ENCODE data around the gene ANKRD65.

DNA sequence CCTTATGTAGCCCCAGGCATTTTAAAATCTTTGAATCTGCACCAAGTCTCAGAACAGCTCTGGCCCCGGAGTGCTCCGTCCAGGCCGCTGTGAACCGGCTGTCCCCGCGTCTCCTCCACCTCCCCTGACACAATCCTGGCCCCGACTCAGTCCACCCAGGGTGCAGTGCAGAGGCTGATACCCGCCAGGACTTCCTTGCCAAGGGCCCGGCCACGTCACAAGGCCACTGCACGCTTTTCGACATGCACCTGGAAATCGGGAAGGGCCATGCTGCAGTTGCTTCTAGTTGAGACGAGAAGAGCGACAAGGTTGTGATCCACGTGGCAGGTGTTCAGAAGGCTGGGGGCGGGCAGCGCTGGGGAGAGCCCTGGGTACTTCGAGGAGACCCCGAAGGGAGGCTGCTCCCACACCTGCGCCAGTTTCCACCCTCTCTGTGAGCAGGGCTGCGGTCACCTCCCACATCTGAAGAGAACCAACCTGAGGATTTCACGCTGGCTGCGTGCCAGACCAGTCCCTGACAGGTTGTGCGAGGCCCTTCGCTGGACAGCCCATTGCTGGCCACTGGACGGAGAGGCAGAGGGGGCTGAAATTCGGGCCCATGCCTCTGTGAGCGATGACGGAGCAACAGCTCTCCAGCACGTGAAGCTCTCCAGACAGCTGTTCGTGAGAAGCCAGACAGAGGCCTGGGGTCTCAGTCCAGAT lies 21.1 kb upstream of the ANKRD65 start:
- TF ChIP-seq, protein P1, sequence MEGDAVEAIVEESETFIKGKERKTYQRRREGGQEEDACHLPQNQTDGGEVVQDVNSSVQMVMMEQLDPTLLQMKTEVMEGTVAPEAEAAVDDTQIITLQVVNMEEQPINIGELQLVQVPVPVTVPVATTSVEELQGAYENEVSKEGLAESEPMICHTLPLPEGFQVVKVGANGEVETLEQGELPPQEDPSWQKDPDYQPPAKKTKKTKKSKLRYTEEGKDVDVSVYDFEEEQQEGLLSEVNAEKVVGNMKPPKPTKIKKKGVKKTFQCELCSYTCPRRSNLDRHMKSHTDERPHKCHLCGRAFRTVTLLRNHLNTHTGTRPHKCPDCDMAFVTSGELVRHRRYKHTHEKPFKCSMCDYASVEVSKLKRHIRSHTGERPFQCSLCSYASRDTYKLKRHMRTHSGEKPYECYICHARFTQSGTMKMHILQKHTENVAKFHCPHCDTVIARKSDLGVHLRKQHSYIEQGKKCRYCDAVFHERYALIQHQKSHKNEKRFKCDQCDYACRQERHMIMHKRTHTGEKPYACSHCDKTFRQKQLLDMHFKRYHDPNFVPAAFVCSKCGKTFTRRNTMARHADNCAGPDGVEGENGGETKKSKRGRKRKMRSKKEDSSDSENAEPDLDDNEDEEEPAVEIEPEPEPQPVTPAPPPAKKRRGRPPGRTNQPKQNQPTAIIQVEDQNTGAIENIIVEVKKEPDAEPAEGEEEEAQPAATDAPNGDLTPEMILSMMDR (IDR thresholded peaks at IDR 0.05): no peak
- no peak for TF ChIP-seq EZH2phosphoT487 (IDR thresholded peaks at IDR 0.05)

Measured in neural progenitor cell (in vitro differentiated cells).